Midbrain (tissue), 1 donor: ENCODE data around the gene TUBB2A.

Source experiments
- DNase-seq: peaks from one replicate; lab custom pipeline; 2025; lab: John Stamatoyannopoulos, UW

Gene TUBB2A

GRCh38 chr6:3119040-3119723, 38.2 kb downstream of the TUBB2A start:
- DNase-seq, result no peak

GRCh38 chr6:3118353-3119039, 38.8 kb downstream of the TUBB2A start, which contains the start of gene BPHL:
TSS of gene BPHL (plus strand) at chr6:3118711. CDS start at chr6:3118741, 30 bp downstream.
- peak; percentile 96 for DNase-seq

GRCh38 chr6:3117912-3118352, 39.4 kb downstream of the TUBB2A start:
- DNase-seq, result no peak

- no peak for DNase-seq
Measured at GRCh38 chr6:3114377-3114776, 43.0 kb downstream of the TUBB2A start.

GRCh38 chr6:3109761-3110160, 47.6 kb downstream of the TUBB2A start:
- DNase-seq, result no peak

GRCh38 chr6:3108746-3109414, 48.5 kb downstream of the TUBB2A start:
- no peak for DNase-seq
